Hepatocyte (in vitro differentiated cells): ENCODE measurements around the gene CCDC82.

ENCODE experiments used
- CTCF ChIP-seq: fragments of 200-600 bp; sonication (generic); IDR thresholded peaks from 2 replicates; pipeline ENCODE4 v1.5.1; 2016; ENCODE audit warnings: antibody characterized with exemption, mild to moderate bottlenecking; ENCODE audit not compliant: poor library complexity
- EZH2 ChIP-seq: fragments of 200-600 bp; sonication (generic); IDR thresholded peaks from 2 replicates; pipeline ENCODE4 v1.6.1; 2016; ENCODE audit warnings: antibody characterized with exemption, mild to moderate bottlenecking, borderline replicate concordance
- EZH2phosphoT487 ChIP-seq: fragments of 200-600 bp; sonication (generic); IDR thresholded peaks from one replicate; pipeline ENCODE4 v1.6.1; 2018; ENCODE audit warnings: antibody characterized with exemption, mild to moderate bottlenecking, low read depth, moderate library complexity; ENCODE audit not compliant: unreplicated experiment, severe bottlenecking

GRCh38 chr11:96332126-96332771, 57.5 kb downstream of the CCDC82 start:
- no peak for TF ChIP-seq CTCF
- TF ChIP-seq EZH2 = no peak
- TF ChIP-seq EZH2phosphoT487 = no peak
